Muscle of back (tissue), 11 donors: ENCODE data around the gene LONP2. TPM values are rescaled to one million over a fixed set of nuclear protein-coding genes. Genes with fewer than 3 reads are reported as not detected.
A peak's percentile ranks its signal among the peaks of the same experiment; 100 is the strongest.
"Not testable (repeated sequence)": the region's sequence is repeated elsewhere in the genome, so short reads cannot be mapped to it uniquely, and the experiment has no call there.

Source experiments
- DNase-seq, 3 donors: peaks; one replicate each; pipeline versions ENCODE4 v3.0.0 to v3.0.0-alpha.2; 2013
- polyA plus RNA-seq, 10 donors: library from polyadenylated mRNA; unstranded; fragments of 120-200 nt; gene quantifications; one replicate each; pipeline ENCODE4 v1.2.1, GENCODE V29; 2013; ENCODE audit not compliant: insufficient read length in 10 of 10

Gene LONP2
- polyA plus RNA-seq, 10 donors, result 34.1 to 56.1 (median 44.2) TPM

DNA sequence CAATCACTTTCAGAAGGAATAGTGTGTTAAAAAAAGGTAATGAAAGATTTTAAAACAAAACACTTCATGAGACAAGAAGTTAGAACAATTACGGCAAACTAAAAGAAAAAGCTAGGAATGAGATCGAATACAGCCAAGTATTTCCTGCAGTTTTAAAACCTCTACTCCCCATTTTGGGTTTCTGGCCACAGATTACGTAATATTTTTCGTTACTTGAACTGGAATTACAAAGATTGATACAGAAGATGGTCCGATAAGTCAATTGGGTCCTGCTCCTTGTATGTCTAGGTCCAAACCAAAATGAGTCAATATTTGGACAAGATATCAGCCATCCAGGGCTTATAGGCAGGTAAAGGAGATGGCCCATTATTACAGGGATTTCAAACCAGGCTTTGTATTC lies 88.9 kb downstream of the LONP2 start:
- DNase-seq, result no peak

DNA sequence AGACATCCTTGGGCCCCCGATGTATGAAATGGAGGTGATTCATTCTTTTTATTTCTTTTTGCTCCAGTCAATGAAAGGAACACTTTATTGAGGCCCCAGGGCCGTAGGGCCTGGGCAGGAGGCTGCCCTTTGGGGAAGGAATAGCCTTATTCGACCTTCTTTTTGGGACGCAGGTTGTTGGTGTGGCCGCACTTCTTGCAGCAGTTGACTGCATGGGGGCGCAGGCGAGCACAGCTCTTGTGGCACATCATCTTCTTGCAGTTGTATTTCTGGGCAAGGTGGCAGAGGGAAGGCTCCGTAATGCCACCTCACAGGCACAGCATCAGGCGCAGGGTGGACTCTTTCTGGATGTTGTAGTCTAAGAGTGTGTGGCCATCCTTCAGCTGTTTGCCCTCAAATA lies 90.2 kb downstream of the LONP2 start:
- no peak for DNase-seq

DNA sequence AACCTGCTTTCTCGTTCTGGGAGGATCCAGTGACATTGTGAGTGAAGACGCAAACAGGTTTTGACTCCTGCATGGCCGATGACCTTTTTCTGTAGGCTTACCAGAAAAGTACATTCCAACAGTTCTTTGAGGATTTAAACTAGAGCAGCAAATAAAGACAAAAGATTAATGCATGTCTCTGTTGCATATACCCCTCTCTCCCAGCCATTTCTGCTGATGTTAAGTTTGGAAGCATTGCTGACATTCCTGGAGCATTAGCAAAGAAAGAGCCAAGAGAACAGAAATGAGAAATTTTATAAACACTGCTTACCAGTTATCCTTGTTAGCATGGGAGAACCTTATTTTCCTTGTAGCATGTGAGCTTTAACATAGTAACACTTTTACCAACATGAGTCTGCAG lies 91.9 kb downstream of the LONP2 start:
- no peak for DNase-seq

DNA sequence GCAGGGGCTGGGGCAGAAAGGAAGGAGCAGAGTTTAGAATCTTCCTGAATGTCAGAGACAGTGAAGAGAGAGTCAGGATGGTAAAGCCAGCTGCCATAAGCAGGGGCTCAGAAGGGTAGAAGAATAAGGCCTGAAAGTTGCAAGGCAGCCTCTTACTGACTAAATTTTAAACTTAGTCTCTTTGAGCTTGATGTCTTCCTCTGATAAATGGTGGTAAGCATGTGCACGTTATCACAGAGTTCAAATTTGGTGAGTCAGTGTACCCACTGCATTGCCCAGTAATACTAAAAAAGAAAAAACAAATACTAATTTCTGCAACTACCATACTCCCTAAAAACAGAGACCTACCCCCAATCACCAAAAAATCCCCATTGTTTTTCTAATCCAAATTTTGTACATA lies 96.0 kb downstream of the LONP2 start:
- no peak for DNase-seq

DNA sequence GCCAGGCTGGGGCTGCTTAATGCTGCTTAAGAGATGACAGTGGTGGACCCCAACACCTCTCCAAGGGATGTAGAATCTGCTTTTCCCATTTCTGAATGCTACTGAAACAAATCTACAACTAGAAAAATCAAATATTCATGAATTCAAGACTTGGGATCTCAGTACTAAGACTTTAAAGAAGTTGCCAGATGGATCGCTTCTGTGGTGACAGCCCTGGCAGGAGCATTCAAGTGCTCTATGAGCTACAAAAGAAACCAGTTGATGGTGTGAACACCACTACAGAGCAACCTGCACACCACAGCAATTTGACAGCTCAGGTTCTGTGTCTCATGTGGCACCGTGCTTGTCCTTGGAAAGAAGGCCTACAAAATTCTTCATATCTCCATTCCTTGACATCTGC lies 98.5 kb downstream of the LONP2 start:
- no peak for DNase-seq

DNA sequence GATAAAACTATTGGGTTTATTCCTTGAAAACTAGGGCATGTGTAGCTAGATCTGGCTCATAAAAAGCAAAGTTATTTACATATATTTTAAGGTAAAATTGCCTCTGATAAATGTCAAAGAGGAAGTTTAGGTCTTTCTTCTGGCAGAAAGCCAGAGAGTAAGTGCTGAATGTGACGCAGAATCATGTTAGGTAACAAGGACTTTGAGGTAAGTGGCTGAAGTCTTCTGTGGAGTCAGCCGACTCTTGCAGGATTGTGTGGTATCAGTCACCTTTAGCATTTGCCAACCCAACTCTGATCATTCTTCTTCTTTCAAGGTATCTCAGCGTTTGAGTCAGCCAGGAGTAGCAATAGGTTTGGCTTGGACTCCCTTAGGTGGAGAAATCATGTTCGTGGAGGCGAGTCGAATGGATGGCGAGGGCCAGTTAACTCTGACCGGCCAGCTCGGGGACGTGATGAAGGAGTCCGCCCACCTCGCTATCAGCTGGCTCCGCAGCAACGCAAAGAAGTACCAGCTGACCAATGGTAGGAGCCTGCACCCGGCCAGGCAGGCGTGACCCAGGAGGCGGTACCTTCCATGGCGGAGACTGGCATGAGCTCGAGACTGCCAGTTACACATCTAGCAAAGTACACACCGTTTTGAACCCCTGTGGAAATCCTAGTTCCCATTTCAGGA lies 103.2 kb downstream of the LONP2 start:
- DNase-seq, result no peak

DNA sequence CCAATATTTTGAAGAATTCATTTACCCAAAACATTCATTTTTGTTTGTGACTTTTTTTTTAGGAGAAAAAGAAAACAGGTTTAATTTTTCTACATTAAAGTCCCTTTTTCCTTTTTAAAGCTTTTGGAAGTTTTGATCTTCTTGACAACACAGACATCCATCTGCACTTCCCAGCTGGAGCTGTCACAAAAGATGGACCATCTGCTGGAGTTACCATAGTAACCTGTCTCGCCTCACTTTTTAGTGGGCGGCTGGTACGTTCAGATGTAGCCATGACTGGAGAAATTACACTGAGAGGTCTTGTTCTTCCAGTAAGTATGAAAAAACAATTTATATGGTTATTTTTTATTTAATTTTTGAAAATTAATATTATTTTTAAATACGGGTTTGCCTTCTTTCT lies 103.9 kb downstream of the LONP2 start:
- DNase-seq, result no peak

DNA sequence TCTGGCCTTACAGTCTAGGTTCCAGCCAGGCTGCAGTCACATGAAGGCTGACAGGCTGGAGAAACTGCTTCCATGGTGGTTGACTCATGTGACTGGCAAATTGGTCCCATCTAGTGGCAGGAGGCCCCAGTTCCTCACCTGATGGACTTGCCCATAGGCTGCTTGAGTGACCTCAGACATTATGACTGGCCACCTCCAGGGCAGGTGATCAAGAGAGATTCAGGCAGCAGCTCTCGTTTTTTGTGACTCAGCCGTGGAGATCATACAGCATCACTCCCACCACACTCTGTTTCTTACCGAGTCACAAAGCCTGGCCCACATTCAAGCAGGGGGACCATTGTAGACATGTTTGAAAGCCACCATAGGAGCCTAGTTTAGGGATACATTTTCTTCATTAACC lies 106.6 kb downstream of the LONP2 start:
- no peak for DNase-seq

DNA sequence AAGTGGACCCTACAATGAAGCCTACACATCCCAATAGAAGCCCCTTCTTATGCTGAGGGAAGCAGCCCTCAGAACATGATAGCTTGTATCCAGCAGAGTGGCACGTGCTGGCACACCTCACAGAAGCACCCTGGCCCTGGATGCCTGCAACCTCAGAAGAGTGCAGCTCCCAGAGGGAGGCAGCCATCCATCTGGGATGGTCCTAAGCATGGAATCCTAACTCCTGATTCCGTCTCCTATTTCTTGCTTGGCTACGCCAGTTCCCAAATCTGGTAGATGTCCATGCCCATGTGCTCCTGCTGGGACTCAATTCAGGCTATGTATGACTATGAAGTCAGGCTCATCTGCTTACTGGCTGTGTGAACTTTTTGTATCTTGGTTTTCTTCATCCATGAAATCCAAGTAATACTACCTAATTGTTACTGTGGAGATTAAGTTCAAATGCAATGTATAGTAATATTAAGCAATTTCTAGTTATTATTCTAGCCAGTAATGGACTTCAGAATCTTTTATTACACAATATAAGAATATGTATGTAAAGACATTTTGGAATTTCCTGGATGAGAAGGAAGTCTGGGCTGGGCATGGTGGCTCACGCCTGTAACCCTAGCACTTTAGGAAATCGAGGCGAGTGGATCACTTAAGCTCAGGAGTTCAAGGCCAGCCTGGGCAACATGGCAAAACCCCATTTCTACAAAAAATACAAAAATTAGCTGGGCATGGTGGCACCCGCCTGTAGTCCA lies 108.7 kb downstream of the LONP2 start:
- DNase-seq, result no peak

DNA sequence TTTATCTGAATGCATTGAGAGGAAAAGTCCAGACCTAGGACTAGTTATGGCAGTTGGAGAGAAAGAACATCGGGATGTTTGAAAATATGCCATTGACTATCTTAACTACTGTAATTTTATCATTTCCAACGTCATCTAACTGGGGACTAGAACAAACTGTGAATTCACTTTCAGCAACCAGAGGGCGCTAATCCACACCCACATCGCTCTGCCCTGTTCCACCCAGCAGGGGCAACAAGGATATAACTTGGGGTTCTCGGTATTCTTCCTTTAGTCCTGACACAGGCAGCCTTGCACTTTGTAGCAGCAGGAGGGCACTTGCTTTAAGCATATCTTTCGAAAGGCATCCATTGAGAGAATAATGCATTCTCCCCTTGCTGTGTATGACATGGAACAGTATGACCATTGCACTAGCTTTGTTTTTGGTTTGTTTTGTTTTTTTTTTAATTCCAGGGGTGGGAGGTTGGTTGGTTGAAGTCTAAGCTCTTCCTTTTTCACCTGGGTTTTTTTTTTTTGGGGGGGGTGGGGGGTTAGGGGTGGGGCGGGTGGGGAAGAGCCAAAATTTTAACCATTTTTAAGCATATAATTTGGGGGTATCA lies 109.6 kb downstream of the LONP2 start:
- peak; percentile 52 to 73 (median 53) for DNase-seq

DNA sequence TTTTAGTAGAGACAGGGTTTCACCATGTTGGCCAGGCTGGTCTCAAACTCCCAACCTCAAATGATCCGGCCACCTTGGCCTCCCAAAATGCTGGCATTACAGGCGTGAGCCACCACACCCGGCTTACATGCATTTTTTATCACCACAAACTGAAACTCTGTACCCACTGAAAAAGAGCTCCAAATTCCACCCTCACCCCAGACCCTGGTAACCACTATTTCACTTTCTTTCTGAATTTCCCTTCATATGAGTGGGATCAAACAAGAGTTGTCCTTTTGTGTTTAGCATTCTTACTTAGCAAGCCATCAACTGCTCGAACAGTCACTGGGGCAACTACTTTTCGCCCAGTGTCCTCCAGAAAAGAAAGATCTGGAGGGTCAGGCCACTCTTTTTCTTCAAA lies 110.3 kb downstream of the LONP2 start:
- DNase-seq, result not testable (repeated sequence)

DNA sequence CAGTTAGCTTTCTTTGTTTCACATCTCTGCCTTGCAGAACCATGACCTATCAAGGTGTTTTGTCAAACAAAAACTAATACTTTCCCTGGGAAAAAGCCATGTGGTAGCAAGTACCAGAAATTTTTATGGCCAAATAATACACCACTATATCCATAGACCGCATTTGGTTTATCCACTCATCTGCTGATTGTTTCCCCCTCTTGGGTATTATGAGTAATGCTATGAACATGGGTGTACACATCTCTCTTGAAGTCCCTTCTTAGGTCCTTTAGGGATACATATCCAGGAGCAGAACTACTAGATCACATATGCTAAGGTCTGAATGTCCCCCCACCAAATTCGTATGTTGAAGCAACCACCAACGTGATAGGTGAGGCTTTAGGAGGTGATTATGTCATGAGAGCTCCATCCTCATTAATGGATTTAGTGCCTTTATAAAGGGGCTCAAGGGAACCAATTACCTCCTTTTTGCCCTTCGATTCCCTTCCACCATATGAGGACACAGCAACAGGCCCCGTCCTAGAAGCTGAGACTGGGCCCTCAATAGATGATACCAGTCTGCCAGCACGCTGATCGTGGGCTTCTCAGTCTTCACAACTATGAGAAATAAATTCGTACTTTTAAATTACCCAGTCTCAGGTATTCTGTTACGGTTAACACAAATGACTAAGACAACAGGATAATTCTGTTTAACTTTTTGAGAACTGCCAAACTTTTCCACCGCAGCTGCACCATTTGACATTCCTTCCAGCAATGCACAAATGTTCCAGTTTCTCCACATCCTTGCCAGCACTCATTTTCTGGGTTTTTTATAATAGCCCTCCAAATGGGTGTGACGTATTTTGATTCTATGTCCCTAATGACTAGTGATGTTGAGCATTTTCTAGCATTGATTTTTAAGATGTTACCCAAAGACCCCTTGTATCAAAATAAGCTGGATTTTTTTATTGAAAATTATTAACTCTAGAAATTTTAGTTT lies 111.1 kb downstream of the LONP2 start:
- DNase-seq, result peak; percentile 29 to 82 (median 71)

DNA sequence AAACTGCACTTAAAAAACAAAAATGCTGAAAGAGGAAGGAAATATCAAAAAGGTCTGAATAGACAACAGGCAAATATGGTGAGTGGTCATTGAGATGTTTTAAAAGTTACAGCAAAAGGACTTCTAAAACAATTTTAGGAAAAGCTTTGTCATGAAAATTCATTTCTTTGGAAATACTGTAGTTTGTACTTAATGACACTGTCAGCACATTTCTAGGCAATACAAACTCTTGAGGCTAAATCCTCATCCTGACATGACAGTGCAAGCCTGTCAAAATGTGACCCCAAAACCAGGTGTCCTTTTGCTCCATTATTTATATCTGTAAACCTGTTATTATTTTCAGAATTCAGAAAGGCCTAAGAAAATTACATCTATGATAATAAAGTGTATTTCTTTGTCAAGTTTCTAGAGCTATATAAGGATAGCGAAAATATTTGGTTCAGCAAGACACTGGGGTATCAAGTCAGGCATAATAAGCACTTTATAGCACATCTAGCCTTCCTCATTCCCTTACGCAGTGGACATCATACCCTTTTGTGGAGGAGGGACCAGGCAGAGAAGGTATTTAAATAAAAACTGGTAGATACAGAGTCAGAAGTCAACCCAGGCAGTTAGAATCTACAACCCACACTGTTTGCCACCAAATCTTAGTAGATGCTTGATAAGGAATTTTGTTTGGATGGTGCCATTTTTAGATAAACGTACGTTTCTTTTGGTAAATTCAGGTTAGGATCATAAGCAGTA lies 112.7 kb downstream of the LONP2 start:
- no peak for DNase-seq

DNA sequence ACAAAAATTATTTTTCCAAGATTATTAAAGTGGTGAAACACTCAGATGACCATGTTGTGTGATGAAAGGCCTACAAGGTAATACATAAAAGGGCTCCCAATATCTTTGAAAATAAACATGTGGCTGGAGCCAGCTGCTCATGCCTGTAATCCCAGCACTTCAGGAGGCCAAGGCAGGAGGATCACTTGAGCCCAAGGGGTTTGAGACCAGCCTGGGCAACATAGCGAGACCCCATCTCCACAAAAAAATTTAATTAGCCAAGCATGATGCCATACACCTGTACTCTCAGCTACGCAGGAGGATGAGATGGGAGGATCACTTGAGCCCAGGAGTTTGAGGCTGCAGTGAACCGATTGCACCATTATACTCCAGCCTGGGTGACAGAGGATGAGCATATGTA lies 114.3 kb downstream of the LONP2 start:
- no peak for DNase-seq

DNA sequence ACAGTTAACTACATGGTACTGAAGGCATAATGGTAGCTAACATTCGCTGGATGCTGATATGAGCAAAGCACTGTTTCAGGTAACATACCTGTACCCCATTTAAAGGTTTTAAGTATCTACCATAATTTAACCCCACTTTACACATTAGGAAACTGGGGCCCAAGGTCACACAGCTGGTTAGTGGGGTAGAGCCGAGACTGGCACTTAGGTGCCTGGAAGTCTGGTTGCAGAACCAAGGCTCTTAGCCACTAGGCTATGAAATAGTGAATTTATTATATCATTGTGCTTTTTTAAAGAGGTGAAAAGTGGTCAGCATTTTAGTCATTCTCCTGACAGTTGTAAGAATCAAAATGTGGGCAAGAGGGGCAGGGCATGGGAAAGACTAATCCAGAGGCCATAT lies 115.9 kb downstream of the LONP2 start:
- DNase-seq, result no peak

DNA sequence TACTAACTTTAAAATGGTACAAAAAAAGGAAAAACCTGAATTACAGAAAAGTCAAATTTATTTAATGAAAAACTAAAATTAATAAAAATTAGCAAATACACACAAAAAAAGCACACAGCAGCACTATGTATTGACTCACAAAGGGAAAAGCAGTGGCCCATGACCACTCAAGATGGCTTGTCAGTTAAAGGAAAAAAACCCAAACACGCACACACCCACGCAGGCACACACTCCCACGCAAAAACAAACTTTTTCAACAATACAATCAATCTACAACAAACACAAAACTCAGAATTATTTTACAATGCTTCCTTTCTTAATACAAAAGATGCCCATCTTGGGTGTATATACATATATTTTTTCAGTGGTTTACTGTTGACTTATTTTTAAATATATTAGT lies 116.9 kb downstream of the LONP2 start:
- no peak for DNase-seq

DNA sequence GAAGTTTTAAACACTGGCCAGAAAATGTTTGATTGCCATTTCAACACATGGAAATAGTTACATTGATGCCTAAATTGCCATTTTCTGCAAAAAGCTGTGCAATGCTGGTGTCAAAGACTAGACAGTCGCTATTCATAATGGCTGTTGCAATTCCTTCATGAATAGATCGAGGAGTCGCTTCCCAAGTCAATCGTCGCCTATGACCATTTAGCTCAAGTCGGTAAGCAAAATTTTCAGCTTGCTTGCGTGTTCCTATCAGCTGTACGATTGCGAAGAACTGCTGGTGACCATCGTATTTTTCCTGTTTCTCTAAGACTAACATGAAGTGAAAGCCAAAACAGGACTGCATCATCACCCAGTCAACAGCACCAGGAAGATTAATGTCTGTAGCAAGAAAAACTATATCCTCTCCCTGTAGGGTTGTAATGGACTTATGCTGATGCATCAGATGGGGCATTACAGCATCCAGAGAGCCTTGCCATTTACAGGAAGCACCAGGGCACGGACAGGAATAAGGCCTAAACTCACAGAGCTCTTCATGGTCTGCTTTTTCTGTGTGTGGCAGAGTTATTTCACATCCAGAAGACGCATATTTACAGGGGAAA lies 117.5 kb downstream of the LONP2 start:
- DNase-seq, result no peak

DNA sequence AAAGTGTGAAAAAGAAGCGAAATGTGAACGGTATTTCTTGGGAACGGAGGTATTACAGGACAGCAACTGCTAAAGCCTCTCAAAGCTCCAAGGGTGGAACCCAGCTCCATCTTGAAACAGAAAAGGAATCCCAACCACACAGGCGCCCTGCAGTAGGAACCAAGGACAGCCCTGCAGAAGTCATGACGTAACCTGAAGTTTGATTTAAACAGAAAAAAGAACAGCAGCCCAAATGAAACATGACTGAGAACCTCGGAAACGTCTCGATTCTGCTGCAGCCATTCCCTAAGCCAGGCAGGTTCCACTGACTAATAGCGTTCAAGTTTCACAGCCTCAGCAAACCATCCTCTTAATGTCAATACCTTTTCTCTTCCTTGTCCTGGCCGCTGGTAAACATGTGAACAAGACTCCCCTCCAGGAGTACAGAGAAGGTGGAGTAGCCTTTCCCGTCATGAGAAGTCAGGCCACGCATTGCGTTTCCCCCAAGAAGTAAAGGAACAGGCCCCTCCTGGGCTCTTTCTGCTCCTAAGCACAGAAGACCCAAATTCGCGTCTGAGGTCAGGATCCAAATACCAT lies 121.0 kb downstream of the LONP2 start:
- no peak for DNase-seq

DNA sequence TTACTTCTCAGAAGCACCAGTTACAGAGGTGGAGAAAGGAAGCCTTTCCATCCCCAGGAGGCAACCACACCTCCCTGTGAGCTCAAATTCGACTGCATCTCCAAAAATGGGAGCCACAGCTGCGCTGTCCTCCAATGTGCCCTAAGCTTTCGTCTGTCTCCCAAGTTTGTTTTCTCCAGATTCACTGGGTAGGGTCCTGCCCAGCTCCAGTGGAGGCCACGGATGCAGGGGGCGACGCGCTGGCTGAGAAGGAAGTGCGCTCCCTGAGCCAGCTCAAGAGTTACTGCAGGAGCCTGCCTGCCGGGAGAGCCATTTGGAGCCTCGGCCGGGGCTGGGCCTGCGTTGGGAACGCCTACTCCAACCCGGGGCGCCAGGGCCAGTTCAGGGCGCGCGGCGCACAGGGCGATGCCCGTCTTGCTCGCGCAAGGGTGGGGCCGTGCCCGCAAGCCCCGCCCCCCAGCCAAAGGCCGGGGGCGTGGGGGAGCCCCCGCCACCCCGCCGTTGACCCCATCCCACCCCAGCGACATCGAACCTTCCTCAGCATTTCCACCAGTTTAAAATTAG lies 121.6 kb downstream of the LONP2 start:
- peak; percentile 87 to 93 (median 89) for DNase-seq
